ENCODE results near the gene CACNA1E.

CACNA1E gene

DNA sequence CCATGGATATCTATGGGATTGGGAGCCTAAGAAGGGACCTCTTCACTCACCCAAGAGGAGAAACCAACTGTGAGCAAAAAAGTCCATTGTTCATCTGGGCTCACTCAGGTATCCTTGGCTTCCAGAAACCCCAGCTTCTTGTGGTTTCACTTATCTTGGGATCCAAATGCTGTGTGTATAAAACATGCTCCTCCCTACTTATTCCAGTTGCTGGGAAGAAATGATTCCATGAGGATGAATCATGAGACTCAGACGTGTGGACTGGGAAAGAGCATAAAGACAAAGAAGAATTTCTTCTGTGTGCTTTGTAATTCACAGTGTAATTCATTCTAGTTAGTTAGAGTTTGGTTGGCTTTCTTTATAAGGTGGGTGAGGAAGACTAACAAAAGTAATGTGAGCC, 294.5 kb downstream of the CACNA1E start:
- no peak for DNase-seq

DNA sequence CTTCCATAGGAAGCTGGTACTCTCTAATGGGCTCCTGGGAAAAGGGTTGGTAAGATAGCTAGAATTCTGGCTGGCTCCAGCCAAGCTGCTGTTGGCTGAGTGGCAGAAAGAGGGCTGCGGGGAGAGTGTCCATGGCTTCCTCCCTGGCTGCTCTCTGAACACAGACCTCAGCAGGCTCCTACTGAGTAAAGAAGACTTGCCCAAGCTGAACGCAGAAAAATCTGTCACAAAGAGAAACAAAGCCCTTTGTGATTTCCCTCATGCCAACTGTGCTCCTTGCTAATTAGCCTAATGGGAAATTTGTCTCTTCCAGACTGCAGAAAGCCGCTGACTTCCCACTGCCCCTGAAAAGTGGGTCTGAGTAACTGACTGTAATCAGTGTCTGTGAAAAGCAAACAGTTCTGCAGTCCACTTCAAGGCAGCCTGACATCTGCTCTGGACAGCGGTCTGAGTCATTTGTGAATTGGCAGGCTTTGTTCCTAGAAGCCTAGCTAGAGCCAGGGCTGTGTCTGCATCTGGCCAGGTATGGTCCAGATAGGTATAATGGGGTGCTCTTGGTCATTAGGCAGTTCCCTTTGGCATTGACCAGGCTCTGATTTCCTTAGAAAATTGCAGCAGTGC, 295.4 kb downstream of the CACNA1E start:
- DNase-seq, result peak; percentile 39 to 64

- DNase-seq, result peak in 1 of 2 experiments; percentile 59
Measured at GRCh38 chr1:181779343-181779742, 296.0 kb downstream of the CACNA1E start.

GRCh38 chr1:181783208-181783607, 299.9 kb downstream of the CACNA1E start:
- no peak for DNase-seq

DNA sequence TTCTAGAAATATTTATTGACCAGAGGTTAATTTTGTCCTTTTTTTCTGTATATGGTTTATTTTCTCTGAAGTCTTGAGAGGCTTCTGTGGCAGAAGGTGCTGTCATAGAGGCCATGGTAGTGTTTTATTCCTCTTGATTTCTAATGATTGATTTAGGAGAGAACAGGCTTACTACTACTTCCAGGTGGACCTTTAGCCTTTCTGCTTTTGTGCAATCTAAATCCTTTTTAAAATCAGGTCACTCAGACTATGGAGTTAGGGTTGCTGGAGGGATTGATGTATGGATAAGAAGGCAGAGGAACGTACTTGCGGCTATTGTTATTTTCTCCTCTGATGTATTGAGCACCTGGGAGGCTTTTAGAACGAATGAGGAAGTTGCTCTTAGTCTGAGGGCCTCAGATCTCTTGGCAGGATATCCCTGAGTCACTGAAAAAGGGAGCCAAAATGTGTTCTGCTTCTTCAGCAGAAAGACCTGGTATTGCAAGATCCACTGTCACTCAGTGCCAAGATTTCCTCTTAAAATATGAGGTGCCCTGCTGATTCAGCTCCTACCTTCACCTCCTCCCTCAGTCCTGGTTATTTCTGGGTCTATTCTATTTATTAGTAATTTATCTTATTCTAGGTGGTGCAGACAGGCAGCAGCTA, 300.8 kb downstream of the CACNA1E start:
- DNase-seq, result no peak

- DNase-seq, result no peak
Measured at GRCh38 chr1:181789395-181789794, 306.1 kb downstream of the CACNA1E start.

DNA sequence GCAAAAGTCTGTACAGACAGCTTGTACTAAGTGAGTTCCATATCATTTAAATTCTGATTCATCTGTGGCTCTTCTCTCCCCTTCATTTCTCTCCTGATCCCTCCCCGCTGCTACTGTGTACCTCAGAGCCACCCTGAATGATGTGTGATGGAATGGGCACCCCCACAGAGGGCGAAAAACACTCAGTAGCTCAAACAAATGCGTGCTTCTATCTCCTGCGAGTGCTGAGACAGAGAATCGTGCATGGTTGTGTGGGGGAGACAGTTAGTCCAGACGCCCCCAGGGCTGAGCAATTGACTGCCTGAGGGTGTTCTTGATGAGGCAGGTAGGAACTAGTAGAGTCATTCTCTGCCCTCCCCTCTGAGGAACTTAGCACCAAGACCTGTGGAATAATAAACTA, 308.4 kb downstream of the CACNA1E start:
- DNase-seq, result no peak

DNA sequence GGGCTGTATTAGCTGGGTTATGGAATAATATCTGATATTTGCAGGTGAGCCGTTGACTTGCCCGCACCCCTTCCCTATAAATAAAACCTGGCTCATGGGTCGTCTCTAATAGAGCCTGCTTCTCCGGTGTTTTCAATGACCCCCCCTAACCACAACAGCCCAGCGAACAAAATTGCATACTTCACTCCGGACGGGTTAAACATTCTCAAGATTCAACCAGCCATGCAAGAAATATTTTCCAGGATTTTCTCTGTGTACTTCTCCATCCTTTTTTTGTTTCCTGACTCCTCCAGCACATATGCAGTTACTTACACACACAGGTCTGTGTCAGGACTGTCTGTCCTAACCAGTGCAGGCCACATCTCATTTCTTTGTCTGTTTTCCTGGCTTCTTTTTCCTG, 310.5 kb downstream of the CACNA1E start:
- no peak for DNase-seq

- no peak for DNase-seq
Measured at GRCh38 chr1:181794332-181794731, 311.0 kb downstream of the CACNA1E start.

- no peak for DNase-seq
Measured at GRCh38 chr1:181798191-181798926, 315.0 kb downstream of the CACNA1E start.

DNA sequence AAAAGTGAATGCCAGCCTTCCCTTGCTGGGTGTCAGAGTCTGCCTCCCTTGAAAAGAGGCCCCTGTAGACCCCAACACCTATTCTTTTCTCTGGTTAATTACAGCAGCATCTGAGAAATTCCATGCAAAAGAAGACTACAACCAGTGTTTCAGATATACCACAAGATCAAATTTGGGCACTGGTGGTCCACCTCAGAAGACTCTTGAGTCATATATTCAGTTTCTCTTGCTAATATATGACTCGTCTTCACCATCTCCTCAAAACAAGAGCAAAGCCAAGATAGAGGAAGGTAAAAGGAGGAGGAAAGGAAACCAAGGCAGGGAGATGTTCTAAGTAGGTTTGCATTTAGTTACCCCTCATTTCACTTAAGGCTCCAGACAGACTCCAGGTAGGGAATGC, 318.3 kb downstream of the CACNA1E start:
- DNase-seq, result no peak

DNA sequence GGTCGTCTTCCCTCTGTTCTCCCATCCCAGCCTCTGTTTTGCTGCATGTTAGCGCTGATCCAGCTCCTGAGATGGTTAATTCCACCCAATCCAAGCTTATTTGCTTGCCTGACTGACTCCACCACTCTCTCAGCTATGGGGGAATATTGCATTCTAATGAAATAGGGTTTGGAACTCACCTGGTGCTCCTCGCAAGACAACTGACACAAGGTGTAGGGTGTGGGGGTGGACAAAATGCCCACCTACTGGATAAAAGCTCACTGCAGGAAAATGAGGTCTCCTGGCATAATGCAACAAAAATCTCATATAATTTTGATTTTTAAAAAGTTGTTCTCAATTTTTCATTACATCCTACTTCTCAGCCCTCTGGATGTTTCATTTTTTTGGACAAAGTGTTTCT, 319.1 kb downstream of the CACNA1E start:
- DNase-seq, result no peak

DNA sequence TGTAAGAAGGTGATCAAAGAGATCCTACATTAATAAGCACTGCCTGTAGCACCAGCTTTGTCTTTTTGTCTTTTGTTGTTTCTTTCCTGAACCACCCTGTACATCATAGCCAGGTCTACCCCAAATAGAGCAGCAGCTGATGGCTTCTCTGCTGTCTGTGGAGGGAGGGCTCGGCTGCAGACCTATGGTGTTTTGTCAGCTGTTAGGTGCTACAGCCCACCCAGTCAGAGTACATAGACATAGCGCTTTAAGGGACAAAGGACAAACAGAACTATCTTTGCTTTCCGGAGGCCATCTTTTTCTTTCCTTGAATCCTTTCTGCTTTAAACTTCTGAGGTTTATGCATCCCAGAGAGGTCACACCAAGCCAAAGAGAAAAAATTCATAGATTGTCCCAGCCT, 320.1 kb downstream of the CACNA1E start:
- DNase-seq, result no peak

DNA sequence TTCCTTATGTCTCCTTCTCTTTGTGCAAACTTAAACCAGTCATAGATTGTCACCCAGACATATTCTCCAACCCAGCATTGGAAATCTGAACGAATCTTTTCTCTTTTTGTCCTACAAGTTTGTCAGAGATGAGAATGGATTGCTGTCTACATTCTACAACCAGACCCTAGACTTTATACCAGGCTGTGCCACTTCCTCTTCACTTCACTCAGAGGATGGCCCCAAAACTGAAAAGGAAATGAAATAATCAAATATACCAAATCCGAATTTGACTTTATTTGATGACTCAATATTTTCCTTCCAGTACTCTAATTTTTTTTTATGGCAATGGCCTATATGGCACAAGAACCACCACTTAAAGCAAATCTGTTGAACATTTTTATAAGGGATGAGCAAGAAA, 321.7 kb downstream of the CACNA1E start:
- DNase-seq, result no peak

DNA sequence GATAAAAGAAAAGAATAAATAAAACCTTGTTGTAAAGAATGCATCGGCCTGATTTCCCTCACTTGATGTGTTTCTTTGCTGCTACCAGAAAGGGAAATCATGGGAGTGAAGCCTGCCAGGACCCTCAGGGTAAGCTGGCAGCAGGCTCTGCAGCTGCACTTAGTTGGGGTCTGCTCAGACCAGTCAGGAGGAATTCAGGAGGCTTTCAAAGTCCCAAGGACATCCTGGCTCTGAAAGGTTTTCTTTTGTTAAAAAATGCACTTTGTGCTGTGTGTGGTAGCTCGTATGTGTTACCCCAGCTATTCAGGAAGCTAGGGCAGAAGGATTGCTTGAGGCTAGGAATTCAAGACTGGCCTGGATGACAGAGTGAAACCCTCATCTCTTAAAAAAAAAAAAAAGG, 323.4 kb downstream of the CACNA1E start:
- no peak for DNase-seq

DNA sequence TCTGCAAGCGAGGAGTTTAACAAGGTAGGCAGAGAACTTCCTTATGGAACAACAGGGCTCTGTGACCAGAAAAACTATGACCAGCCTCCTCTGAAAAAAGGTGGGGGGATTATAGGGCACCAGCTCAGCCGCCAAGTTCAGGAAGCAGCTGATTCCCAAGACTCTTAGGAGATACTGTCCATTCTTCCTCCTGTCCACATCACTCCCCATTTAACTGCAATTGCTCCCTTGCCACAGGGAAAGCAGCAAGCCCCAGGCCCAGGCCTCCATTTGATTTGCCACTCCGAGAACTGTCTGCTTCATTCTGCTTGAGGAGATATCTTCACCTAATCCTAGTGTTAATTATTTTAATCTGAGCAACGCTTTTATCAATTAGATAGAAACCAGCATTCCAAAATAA, 323.9 kb downstream of the CACNA1E start:
- DNase-seq, result no peak

DNA sequence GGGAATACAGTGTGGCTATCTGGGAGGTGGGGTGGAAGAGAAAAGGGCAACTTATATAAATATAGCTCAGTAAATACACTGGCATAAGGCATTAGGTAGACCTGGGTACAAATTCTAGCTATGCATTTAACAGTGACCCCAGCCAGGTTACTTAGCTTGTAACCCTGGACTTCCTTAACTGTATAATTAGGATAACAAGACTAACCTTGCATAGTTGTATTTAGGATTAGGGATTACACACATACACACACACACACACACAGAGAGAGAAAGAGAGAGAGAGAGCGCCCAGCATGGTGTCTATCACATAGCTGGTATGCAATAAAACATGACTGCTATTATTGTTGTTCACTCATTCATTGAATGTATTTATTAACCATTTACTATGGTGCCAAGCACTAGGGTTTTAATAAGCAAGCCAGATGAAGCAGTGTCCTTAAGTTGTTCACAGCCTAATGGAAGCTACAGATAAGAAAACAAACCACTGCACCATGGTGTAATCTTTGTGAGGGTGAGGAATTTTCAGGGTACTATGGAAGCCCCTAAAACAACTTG, 326.8 kb downstream of the CACNA1E start:
- DNase-seq, result no peak

GRCh38 chr1:181812208-181812607, 328.9 kb downstream of the CACNA1E start:
- DNase-seq, result no peak

DNA sequence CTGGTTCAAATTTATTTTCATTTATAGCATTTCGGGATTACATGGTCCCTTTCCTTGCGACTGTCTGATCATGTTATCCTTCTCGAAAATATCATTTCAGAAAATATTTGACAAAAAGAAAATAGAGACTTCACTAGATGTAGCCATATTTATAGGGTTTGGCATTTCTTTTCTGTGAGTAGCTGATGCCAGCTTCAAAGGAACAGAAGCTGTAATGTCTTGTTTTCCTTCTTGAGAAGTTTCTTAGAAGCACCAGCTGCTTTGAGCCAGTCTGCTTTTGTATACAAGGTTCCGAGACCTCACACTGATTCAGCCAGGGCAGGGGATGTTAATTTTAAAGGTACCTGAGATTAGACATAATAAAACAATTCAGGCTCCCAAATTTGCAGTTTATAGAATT, 329.9 kb downstream of the CACNA1E start:
- DNase-seq, result no peak

DNA sequence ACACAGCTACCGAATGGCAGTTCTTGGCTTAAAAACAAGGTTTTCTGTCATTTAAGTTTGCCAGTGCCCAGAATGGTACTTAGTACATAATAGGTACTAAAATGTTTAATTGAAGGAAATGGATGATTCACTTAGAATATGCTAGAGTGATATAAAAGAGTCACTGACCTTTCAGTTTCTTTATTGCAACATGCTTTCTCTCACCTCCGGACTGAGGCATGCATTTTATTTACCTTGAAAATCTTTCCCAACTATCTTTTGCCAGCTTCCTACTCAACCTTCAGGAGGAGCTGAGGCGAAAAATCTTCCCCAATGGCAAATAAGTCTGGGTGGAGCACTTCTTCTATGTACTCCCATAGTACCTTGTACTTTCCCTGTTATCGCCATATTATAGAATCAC, 333.3 kb downstream of the CACNA1E start:
- DNase-seq, result no peak

DNA sequence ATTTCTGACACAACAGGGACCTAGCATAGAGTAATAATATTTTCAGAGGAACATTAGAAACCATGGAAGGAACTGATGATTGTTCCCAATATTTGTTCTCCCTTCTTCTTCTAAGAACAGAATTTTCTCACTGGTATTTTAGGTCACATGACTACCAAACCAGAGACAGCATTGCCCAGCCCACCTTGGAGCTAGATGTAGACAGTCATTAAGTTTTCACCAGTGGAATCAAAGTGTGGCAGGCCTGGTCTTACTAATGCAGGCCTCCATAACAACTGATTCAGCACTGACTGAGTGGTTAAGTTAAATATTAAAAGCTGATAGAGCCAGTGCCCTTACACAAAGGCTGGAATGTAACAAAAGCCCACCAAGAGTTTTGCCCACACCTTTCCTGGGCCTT, 333.8 kb downstream of the CACNA1E start:
- no peak for DNase-seq

GRCh38 chr1:181818459-181818858, 335.1 kb downstream of the CACNA1E start:
- no peak for DNase-seq

DNA sequence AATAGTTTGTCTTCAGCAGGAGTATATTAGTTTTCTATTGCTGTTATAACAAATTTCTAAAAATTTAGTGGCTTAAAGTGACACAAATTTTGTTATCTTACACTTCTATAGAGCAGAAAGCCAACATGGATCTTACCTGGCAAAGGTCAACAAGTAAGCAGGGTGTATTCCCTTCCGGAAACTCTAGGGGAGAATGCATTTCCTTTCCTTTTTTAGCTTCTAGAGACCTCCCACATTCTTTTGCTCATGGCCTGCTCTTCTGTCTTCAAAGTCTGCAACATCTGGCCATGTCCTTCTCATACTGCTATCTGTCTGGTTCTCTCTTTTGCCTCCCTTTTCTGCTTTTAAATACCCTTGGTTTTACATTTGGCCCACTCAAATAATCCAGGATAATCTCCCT, 335.6 kb downstream of the CACNA1E start:
- no peak for DNase-seq

DNA sequence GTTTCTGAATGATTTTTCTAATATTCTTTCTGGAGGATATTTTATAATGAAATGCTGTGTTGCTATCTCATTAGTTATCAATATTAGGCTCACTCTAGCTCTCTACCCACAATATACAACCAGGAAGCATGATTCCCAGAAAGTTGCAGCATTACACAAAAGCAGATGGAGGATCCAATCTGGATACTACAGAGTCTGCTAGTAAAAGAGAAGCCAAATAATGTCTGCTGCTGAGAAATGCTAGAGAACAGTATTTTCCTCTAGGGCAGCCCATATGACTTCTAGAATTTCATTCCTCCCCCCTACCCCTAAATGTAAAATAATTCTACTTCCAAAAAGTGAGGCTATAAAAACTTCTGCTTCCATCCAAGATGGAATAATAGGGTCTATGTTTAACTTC, 338.4 kb downstream of the CACNA1E start:
- DNase-seq, result no peak

Data from NCI-H187 (cell line).